IPS-20b (cell line): Measurements from ENCODE around the gene PIKFYVE.
"Not testable (repeated sequence)": the region's sequence is repeated elsewhere in the genome, so short reads cannot be mapped to it uniquely, and the experiment has no call there.

Experiments
- H3K27ac ChIP-seq: one replicate; pipeline ENCODE4 v1.5.1; 2013; ENCODE audit warnings: low read length
- H3K27me3 ChIP-seq: 2 replicates; pipeline ENCODE4 v1.6.1; 2013; ENCODE audit warnings: mild to moderate bottlenecking, low read length, inconsistent platforms; ENCODE audit not compliant: insufficient read depth
- H3K36me3 ChIP-seq: 2 replicates; pipeline ENCODE4 v1.6.1; 2013; ENCODE audit warnings: low read depth, mild to moderate bottlenecking, inconsistent platforms, low read length, moderate library complexity; ENCODE audit not compliant: insufficient read depth
- H3K4me1 ChIP-seq: 2 replicates; pipeline ENCODE4 v1.6.1; 2013; ENCODE audit warnings: mild to moderate bottlenecking, control low read depth, inconsistent platforms, low read length, moderate library complexity; ENCODE audit not compliant: insufficient read depth
- H3K4me3 ChIP-seq: 2 replicates; pipeline ENCODE4 v1.5.1; 2013; ENCODE audit warnings: mild to moderate bottlenecking, low read length, inconsistent platforms
- H3K9ac ChIP-seq: 2 replicates; pipeline ENCODE4 v1.6.1; 2013; ENCODE audit warnings: low read depth, mild to moderate bottlenecking, inconsistent platforms, low read length, moderate library complexity
- H3K9me3 ChIP-seq: 2 replicates; pipeline ENCODE4 v1.6.1; 2013; ENCODE audit warnings: mild to moderate bottlenecking, low read depth, low read length, inconsistent platforms; ENCODE audit not compliant: insufficient read depth

The PIKFYVE gene

DNA sequence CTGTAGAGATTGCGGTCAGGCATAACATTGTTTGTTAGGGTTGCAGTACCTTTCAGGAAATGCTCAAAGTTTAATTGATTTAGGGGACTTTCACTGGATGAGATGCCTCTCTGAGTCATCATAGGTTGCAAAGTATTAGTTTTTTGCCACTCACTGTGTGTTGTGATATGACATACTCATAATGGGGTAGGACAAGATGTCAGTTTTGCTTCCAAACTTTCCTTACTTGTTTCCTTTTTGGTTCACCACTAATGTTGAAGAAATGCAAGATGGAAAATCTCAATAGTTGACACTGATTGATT, 105.5 kb downstream of the PIKFYVE start:
- Histone ChIP-seq H3K27ac (no peak overlapping the region), H3K27me3 (no peaks in the 10 kb centered on the region), H3K4me1 (peaks cover 14% of the 10 kb centered on the region), H3K9ac (no peak overlapping the region), H3K36me3 (no peaks in the 10 kb centered on the region), H3K9me3 (no peaks in the 10 kb centered on the region), H3K4me3 (no peak overlapping the region)

- no peak overlapping the region for H3K4me3 ChIP-seq
- no peaks in the 10 kb centered on the region for H3K36me3 ChIP-seq
- no peak overlapping the region for H3K9ac ChIP-seq
- H3K27ac ChIP-seq: no peak overlapping the region
- no peaks in the 10 kb centered on the region for H3K27me3 ChIP-seq
- H3K9me3 ChIP-seq: no peaks in the 10 kb centered on the region; the same call in 1 of the 2 replicates
- H3K4me1 ChIP-seq: peaks cover 15% of the 10 kb centered on the region
Measured at GRCh38 chr2:208373460-208374089, 107.5 kb downstream of the PIKFYVE start.

DNA sequence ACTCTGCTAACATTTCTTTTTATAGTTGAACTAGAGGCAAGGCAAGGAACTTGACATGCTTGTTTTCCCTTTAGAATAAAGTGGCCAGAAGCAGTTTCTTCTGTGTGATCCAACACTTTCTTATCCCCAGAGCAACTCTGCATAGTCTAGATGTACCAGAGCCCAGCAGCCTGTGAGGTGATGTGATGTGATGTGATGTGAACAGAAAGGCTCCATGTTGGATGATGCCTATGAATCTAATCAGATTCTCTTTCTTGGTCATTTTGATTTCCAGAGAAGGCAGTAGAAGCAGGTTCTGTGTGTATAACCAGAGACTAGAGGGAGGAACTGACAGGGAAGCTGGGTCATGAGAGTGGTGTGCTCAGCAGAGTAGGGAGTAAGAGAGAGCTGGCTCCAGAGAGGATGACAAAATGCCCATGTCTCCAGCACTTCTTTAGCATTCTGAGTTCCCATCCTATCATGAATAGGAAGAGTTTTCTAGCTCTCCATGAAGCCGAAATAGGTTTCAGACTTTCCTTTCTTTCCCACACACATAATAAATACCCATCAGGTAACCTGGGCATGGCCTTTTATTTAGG, 109.5 kb downstream of the PIKFYVE start:
- Histone ChIP-seq H3K27me3 (no peaks in the 10 kb centered on the region), H3K27ac (no peak overlapping the region), H3K36me3 (no peaks in the 10 kb centered on the region), H3K9me3 (no peaks in the 10 kb centered on the region; the same call in 1 of the 2 replicates), H3K9ac (no peak overlapping the region; the same call in 1 of the 2 replicates), H3K4me1 (peaks cover 15% of the 10 kb centered on the region), H3K4me3 (no peak overlapping the region)

- not testable (repeated sequence) for H3K4me3 ChIP-seq, H3K36me3 ChIP-seq, H3K9me3 ChIP-seq, H3K9ac ChIP-seq, H3K27ac ChIP-seq, H3K27me3 ChIP-seq
- peaks cover 15% of the 10 kb centered on the region for H3K4me1 ChIP-seq
Measured at GRCh38 chr2:208377344-208377860, 111.3 kb downstream of the PIKFYVE start.

DNA sequence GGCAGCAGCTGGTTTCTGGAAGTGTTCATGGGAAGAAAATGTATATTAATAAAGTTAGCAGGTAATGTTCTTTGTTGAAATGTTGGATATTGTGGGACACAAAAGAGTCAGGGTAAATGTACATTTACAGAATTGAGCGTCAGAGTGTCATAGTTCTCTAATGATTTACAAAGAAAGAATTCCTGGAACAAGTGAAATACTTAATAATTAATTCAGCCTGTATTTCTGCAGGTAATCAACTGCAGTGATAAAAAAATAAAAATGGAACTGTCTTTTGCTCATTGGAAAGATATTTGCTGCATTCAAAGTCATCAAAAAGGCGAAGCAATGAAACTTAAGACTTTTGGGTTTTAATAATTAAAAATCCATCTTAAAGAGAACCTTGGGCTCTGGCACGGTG, 113.1 kb downstream of the PIKFYVE start:
- no peaks in the 10 kb centered on the region for H3K27me3 ChIP-seq
- H3K4me1 ChIP-seq: peaks cover 15% of the 10 kb centered on the region
- H3K27ac ChIP-seq: no peak overlapping the region
- H3K36me3 ChIP-seq: no peaks in the 10 kb centered on the region
- no peaks in the 10 kb centered on the region; the same call in 1 of the 2 replicates for H3K9me3 ChIP-seq
- H3K9ac ChIP-seq: no peak overlapping the region
- no peak overlapping the region for H3K4me3 ChIP-seq

- Histone ChIP-seq H3K27me3 (no peaks in the 10 kb centered on the region), H3K27ac (no peak overlapping the region), H3K9ac (no peak overlapping the region), H3K4me3 (no peak overlapping the region), H3K36me3 (no peaks in the 10 kb centered on the region), H3K4me1 (no peaks in the 10 kb centered on the region), H3K9me3 (no peaks in the 10 kb centered on the region)
Measured at GRCh38 chr2:208384637-208385036, 118.6 kb downstream of the PIKFYVE start.

GRCh38 chr2:208386541-208386940, 120.5 kb downstream of the PIKFYVE start:
- Histone ChIP-seq H3K27ac (no peak overlapping the region), H3K4me1 (no peaks in the 10 kb centered on the region), H3K36me3 (no peaks in the 10 kb centered on the region), H3K9me3 (no peaks in the 10 kb centered on the region), H3K27me3 (no peaks in the 10 kb centered on the region), H3K9ac (no peak overlapping the region), H3K4me3 (no peak overlapping the region)

- Histone ChIP-seq H3K9me3 (peaks cover 18% of the 10 kb centered on the region), H3K27me3 (no peaks in the 10 kb centered on the region), H3K4me1 (no peaks in the 10 kb centered on the region), H3K9ac (no peak overlapping the region), H3K27ac (no peak overlapping the region), H3K36me3 (no peaks in the 10 kb centered on the region), H3K4me3 (no peak overlapping the region)
Measured at GRCh38 chr2:208389940-208390339, 123.9 kb downstream of the PIKFYVE start.

- Histone ChIP-seq H3K9ac (no peak overlapping the region), H3K27me3 (no peaks in the 10 kb centered on the region), H3K36me3 (no peaks in the 10 kb centered on the region), H3K4me3 (no peak overlapping the region), H3K27ac (no peak overlapping the region), H3K4me1 (no peaks in the 10 kb centered on the region), H3K9me3 (peaks cover 18% of the 10 kb centered on the region)
Measured at GRCh38 chr2:208392300-208392699, 126.2 kb downstream of the PIKFYVE start.

GRCh38 chr2:208396796-208397195, 130.7 kb downstream of the PIKFYVE start:
- H3K9ac ChIP-seq, H3K4me3 ChIP-seq, H3K36me3 ChIP-seq, H3K4me1 ChIP-seq, H3K27ac ChIP-seq, H3K27me3 ChIP-seq: not testable (repeated sequence)
- H3K9me3 ChIP-seq: peaks cover 18% of the 10 kb centered on the region

DNA sequence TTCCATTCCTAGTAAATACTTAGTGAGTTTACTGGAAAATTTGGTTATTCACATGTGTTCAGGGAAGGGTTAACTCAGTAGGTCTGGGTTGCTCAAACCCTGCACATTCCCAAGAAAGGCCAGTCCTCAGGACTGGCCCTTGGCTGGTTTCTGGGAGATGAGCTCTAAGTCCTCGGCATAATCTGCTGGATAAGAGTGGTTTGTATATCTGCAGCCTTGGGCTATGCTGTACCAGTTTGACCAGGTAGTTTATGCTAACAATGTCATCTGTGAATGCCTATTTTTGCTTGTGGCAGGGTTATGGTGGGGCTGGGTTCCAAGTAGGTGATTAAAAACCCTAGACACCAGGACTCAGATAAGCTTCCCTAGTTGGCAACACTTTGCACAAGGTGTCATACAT, 133.1 kb downstream of the PIKFYVE start:
- H3K27me3 ChIP-seq: no peaks in the 10 kb centered on the region
- no peaks in the 10 kb centered on the region for H3K4me1 ChIP-seq
- H3K9ac ChIP-seq: no peak overlapping the region
- peaks cover 7% of the 10 kb centered on the region for H3K9me3 ChIP-seq
- H3K27ac ChIP-seq: no peak overlapping the region
- H3K4me3 ChIP-seq: no peak overlapping the region
- H3K36me3 ChIP-seq: no peaks in the 10 kb centered on the region
